ENCODE results near the gene SCN4A.

SCN4A gene

DNA sequence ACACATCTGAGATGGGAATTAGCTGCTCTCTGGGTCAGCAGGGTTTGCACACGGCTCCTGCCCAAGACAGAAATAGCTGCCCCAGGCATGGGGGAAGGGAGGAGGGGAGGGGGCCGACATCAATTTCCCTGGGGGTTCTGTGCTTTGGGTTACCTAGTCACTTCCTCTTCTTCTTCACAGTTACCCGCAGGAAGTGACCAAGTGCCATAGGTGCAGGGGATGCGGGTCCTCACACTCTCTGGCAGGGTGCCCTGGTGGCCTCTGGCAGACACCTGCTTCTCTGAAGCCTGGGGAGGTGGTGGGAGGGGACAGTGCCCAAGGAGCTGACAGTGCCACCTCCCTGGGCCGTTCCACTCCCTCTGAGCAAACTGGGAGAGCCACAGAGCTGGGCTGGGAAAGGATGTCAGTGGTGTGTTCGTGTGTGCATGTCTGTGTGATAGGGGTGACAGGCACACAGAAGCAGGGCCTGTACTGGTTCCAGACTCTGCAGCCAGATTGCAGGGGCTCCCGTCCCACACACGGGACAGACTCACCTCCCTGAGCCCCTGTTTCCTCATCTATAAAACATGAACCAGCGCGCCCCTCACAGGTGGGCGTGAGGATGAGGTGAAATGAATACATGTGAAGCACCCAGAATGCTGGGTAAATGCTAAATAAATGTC, 18.2 kb downstream of the SCN4A start:
- DNase-seq, result no peak

- no peak for DNase-seq
Observed at GRCh38 chr17:63950940-63951907, 21.5 kb downstream of the SCN4A start.

DNA sequence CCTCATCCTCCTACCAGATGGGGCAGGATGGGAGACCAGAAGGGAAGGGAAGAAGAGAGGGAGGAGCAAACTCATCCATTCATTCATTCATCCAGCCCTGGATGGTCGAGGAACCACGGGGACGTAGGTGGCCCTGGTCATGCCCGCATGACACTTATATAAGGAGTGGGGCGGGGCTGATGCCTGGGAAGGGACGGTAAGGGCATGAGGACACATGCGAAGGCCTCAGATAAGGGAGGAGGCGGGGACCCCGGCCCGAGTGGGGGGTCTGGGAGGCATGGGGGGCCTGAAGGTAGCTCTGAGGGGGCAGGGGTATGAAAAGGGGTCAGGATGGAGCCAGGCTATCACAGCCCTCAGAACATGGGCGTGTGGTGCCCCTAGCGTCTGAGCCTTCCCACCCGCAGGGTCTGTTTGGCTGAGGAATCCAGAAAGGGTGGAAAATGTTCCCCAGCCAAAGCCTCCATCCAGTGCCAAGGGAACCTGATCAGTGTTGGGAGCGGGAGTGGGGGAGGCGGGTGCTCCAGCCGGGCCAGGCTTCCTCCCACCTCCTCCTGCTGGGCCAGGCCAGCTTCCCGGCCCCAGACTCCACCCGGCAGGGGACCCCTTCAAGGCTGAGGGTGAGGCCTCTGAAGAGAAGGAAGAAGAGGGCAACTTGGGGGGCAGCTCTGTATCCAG, 23.0 kb downstream of the SCN4A start:
- no peak for DNase-seq

DNA sequence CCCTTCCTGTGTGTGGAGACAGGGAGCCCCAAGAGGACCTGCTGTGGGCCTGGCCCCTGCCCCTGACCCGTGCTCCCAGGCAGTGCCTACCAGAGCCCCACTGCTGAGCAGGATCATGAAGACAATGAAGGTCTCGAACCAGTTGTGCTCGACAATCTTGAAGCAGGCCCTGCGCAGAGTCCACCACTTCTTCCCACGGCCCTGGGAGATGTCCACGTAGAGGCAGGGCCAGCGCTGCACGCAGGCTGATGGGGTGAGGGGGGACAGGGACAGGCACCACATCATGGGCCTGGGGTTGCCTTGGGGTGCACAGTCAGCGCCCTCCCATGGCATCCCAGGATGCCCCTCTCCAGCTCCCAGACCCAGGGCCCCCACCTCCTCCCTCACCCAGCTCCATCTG, 24.2 kb downstream of the SCN4A start:
- DNase-seq, result no peak

DNA sequence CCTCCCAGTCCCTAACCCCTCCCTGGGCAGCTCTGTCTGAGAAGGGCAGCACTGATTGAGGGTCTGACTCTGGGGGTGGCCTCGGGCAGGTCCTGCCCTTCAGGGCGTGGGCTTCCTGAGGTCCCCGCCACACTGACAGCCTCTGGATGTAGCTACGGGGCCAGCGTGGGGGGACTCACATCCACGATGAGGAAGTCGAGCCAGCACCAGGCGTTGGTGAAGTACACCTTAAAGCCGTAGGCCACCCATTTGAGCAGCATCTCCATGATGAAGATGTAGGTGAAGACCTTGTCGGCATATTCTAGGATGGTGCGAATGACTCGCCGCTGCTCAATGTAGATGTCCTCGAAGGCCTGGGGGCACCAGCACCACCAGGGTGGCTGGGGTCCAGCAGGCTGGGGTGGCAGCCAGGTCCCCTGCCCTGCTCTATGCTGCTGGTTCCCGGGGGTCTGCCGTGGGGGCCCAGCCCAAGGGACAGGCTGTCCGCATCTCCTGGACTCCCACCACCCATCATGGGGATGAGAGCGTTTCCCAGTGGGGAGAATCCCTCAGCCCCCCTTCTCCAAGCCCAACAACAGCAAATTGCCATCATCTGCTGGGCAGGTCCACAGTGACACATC, 24.9 kb downstream of the SCN4A start:
- DNase-seq, result no peak

DNA sequence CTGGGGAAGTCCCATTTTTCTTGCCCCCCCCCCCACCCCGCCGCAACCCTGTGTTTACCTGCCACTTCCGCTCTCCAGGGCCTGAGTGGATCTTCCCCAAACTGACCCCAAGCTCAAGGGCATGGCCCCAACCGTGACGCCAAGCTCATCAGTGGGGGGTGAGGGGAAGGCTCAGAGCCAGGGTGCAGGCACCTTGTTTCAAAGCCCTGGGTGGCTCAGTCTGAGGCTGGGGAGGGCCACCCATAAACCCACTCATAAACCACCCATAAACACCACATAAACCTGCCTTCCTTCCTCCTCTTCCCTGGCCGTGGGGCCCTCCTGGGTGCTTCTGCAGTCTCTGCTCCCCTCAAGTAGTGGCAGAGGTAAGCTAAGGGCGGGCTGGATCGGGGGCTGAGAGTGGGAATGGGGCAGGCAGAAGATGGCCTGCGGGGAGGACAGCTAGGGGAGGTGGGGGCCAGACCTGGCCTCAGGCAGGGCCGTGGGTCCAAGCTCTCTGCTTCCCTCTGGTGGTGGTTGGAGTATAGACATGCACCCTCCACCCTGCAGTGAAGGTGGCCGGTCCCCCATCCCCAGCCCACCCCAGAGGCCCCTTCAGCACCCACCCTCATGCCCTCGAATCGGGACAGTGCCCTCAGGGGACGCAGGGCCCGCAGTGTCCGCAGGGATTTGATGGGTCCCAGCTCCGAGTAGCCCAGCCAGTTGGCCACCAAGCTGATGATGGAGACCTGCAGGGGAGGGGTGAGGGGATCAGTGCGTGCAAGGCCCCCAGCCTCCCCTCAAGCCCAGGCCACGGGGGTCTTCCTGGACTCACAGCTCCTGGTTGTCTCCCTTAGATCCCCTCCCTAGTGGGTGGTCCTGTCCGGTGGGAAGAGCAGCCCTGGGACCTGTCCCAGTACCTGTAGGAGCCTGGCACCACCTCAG, 26.0 kb downstream of the SCN4A start:
- peak; percentile 82 for DNase-seq

GRCh38 chr17:63945784-63946439, 26.8 kb downstream of the SCN4A start:
- peak; percentile 61 for DNase-seq

- no peak for DNase-seq
Observed at GRCh38 chr17:63944736-63945499, 27.8 kb downstream of the SCN4A start.

GRCh38 chr17:63943745-63944144, 29.0 kb downstream of the SCN4A start:
- no peak for DNase-seq

DNA sequence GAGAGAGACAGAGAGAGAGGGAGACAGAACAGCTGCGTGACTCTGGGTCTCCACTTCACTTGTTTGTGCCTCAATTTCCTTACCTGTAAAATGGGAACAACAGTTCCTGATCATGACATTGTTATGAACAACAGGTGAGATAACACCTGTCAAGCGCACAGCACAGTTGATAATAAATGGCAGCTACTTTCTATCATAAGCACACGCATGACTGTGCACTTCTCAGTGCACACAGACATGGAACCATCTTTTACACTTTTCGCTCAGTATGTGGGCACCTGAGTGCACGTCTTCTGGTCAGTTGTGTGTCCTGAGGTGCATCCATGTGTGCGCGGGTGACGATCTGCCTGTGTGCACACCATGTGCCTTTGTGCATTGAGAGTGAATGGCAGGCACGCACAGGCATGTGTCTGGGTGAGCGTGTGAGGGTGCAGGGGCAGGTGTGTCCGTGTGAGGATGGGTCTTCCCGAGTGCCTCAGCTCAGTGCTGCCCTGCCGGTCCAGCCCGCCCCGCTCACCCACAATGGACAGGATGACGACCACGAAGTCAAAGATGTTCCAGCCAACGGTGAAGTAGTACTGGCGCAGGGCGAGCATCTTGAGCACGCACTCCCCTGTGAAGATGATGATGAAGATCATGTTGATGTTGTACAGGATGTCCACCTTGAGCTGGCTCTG, 30.3 kb downstream of the SCN4A start:
- DNase-seq, result no peak

- no peak for DNase-seq
Observed at GRCh38 chr17:63941751-63942150, 31.0 kb downstream of the SCN4A start.

GRCh38 chr17:63941162-63941561, 31.6 kb downstream of the SCN4A start:
- DNase-seq, result no peak

GRCh38 chr17:63940584-63940983, 32.1 kb downstream of the SCN4A start:
- no peak for DNase-seq

GRCh38 chr17:63939884-63940283, 32.8 kb downstream of the SCN4A start:
- no peak for DNase-seq

GRCh38 chr17:63939401-63939800, 33.3 kb downstream of the SCN4A start:
- no peak for DNase-seq

DNA sequence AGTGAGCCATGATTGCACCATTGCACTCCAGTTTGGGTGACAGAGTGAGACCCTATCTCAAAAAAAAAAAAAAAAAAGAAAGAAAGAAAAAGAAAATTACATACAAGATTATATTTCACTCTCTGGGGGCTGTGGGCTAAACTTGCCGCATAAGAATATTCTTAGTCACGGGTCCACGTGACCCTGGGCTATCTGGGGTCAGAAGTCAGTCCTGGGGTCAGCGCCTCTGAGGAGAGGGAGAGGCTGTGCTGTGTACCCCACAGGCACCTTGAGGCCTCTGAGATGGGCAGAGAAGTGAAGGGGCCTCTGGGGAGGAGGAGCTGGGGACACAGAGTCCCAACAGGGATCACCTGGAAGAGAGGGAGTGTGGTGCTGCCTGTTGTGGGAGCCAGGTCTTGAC, 34.8 kb downstream of the SCN4A start:
- DNase-seq, result no peak

- DNase-seq, result no peak
Observed at GRCh38 chr17:63937319-63937718, 35.4 kb downstream of the SCN4A start.

DNA sequence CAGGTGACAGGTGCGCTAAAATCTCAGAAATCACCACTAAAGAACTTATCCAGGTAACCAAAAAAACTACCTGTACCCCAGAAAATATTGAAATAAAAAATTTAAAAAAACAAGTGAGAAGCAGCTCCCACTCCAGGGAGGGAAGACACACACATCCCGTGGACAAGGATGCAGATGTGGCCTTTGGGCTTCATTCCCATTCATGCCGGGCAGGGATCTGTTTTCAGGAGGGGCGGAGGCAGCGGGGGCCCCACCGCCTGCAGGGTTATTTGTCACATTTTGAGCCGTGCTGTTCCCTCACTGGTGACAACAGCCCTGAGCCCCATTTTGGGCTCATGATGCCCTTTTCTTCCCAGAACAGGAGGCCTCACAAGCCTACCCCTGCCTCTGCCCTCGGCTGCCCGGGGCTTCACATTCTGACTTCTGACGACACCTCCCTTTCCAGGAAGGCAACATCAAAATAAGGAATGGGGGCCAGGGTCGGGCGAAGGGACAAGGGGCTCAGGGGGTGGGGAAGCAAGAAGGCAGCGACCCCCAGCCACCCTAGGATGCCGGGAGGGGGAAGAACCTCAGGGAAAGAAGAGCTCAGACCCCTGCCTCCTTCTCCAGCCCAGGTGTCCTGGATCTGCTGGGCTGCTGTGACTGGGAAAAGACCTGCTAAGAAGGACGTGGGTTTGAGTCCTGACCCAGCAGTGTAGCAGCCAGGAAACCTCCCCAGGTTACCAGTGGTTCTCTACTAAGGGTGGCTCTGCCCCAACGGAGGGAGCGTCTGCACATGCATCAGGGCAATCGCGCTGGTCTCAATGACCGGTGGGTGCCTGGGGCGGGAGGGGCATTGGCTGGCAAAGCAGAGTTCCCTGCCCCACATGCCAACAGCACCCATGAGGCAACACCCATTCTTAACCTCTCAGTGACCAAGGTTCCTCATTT, 38.3 kb downstream of the SCN4A start:
- no peak for DNase-seq

GRCh38 chr17:63933598-63933997, 39.1 kb downstream of the SCN4A start:
- DNase-seq, result no peak
